Cardiac muscle cell (in vitro differentiated cells and primary cell): ENCODE results near the gene GPATCH2. TPM values are rescaled to one million over a fixed set of nuclear protein-coding genes. Genes with fewer than 3 reads are reported as not detected.
A peak's percentile ranks its signal among the peaks of the same experiment; 100 is the strongest.

Source experiments
- DNase-seq, 2 donors: peaks; one replicate each; pipeline versions ENCODE4 v3.0.0 to v3.0.0-alpha.2; 2010 to 2017; ENCODE audit warnings: low read depth in 1 of 2, low spot score in 1 of 2
- H3K27ac ChIP-seq: fragments of 200-600 bp; sonication (generic); 2 replicates; pipeline ENCODE4 v1.5.1; 2016
- H3K27me3 ChIP-seq: fragments of 200-600 bp; sonication (generic); 2 replicates; pipeline ENCODE4 v1.6.0; 2016; ENCODE audit warnings: control low read depth
- H3K36me3 ChIP-seq: fragments of 200-600 bp; sonication (generic); 2 replicates; pipeline ENCODE4 v1.5.1; 2016; ENCODE audit warnings: control low read depth
- H3K4me1 ChIP-seq: fragments of 200-600 bp; sonication (generic); 2 replicates; pipeline ENCODE4 v1.8.1; 2017; ENCODE audit warnings: low read depth, mild to moderate bottlenecking, mixed run types
- H3K4me3 ChIP-seq: fragments of 200-600 bp; sonication (generic); 2 replicates; pipeline ENCODE4 v1.5.1; 2016; ENCODE audit warnings: mild to moderate bottlenecking
- H3K9me3 ChIP-seq: fragments of 200-600 bp; sonication (generic); 2 replicates; pipeline ENCODE4 v1.5.1; 2017; ENCODE audit warnings: low read depth, mild to moderate bottlenecking, control low read depth
- CTCF ChIP-seq: IDR thresholded peaks from 2 replicates; pipeline ENCODE4 v1.5.1; 2012; ENCODE audit warnings: low read depth, mild to moderate bottlenecking, low read length
- polyA plus RNA-seq: library from polyadenylated mRNA; unstranded; fragments of >200 nt; fragmentation: Nextera tagmentation; extraction: Ambion mirVana; gene quantifications from 2 replicates; pipeline ENCODE4 v1.2.1, GENCODE V29; 2016
- total RNA-seq: library from RNA; depleted of rRNA; stranded (reverse); fragments of >200 nt; gene quantifications from 2 replicates; pipeline ENCODE4 v1.2.3, GENCODE V29; 2016

GPATCH2 gene
- total and polyA plus RNA-seq, 2 experiments from 2014 or later: 9.8 to 16.7 TPM

GRCh38 chr1:217432339-217432738 is 198.6 kb downstream of the GPATCH2 start:
- Histone ChIP-seq H3K27me3 (no peaks in the 10 kb centered on the region), H3K27ac (no peak overlapping the region), H3K4me1 (peaks cover 11% of the 10 kb centered on the region), H3K36me3 (no peaks in the 10 kb centered on the region), H3K9me3 (no peaks in the 10 kb centered on the region), H3K4me3 (no peak overlapping the region)
- TF ChIP-seq CTCF: no peak
- DNase-seq: no peak

GRCh38 chr1:217431395-217431794 is 199.5 kb downstream of the GPATCH2 start:
- peak; percentile 10 for TF ChIP-seq CTCF
- no peaks in the 10 kb centered on the region for H3K27me3 ChIP-seq
- no peak overlapping the region for H3K27ac ChIP-seq
- peak in 1 of 2 donors; percentile 20 for DNase-seq
- H3K36me3 ChIP-seq: no peaks in the 10 kb centered on the region
- no peaks in the 10 kb centered on the region for H3K9me3 ChIP-seq
- no peak overlapping the region for H3K4me3 ChIP-seq
- peaks cover 20% of the 10 kb centered on the region for H3K4me1 ChIP-seq

GRCh38 chr1:217425422-217425821 is 205.5 kb downstream of the GPATCH2 start:
- Histone ChIP-seq H3K9me3 (no peaks in the 10 kb centered on the region), H3K27me3 (no peaks in the 10 kb centered on the region), H3K4me1 (peaks cover 15% of the 10 kb centered on the region), H3K27ac (no peak overlapping the region), H3K4me3 (no peak overlapping the region), H3K36me3 (no peaks in the 10 kb centered on the region)
- no peak for TF ChIP-seq CTCF
- DNase-seq: peak in 1 of 2 donors; percentile 64

GRCh38 chr1:217419194-217419551 is 211.7 kb downstream of the GPATCH2 start:
- Histone ChIP-seq H3K4me1 (no peaks in the 10 kb centered on the region), H3K27me3 (no peaks in the 10 kb centered on the region), H3K27ac (no peak overlapping the region), H3K4me3 (no peak overlapping the region), H3K36me3 (no peaks in the 10 kb centered on the region), H3K9me3 (no peaks in the 10 kb centered on the region)
- no peak for DNase-seq
- no peak for TF ChIP-seq CTCF

- H3K4me1 ChIP-seq: no peaks in the 10 kb centered on the region
- H3K9me3 ChIP-seq: no peaks in the 10 kb centered on the region
- H3K36me3 ChIP-seq: no peaks in the 10 kb centered on the region
- no peaks in the 10 kb centered on the region for H3K27me3 ChIP-seq
- no peak overlapping the region for H3K4me3 ChIP-seq
- H3K27ac ChIP-seq: no peak overlapping the region
- DNase-seq: peak in 1 of 2 donors; percentile 6
- TF ChIP-seq CTCF: no peak
Measured at GRCh38 chr1:217418269-217419193, 212.4 kb downstream of the GPATCH2 start.
